Activated naive CD4-positive, alpha-beta T cell treated with anti-CD3 and anti-CD28 coated beads for 36 hours (primary cell): ENCODE measurements around the gene COX7A2L. TPM values are rescaled to one million over a fixed set of nuclear protein-coding genes. Genes with fewer than 3 reads are reported as not detected.
A peak's percentile ranks its signal among the peaks of the same experiment; 100 is the strongest.
"Not testable (repeated sequence)": the region's sequence is repeated elsewhere in the genome, so short reads cannot be mapped to it uniquely, and the experiment has no call there.

Source experiments
- CTCF ChIA-PET: fragments of 350-600 bp; sonication (Branson Sonifier 250); formaldehyde crosslinking; loops from one replicate; lab custom pipeline; 2021; ENCODE audit warnings: antibody characterized with exemption; lab: Charles Lee
- DNase-seq: peaks from one replicate; pipeline ENCODE4 v3.0.0-alpha.2; 2020
- H3K27ac Mint-ChIP-seq: one replicate; pipeline ENCODE4 v1.8.0; 2021; ENCODE audit warnings: mild to moderate bottlenecking, mixed read lengths
- H3K27me3 Mint-ChIP-seq: one replicate; pipeline ENCODE4 v1.8.0; 2021; ENCODE audit warnings: low read depth, mixed read lengths
- H3K36me3 Mint-ChIP-seq: one replicate; pipeline ENCODE4 v1.8.0; 2021; ENCODE audit warnings: low read depth, mixed read lengths
- H3K4me1 Mint-ChIP-seq: one replicate; pipeline ENCODE4 v1.8.0; 2021; ENCODE audit warnings: low read depth, mixed read lengths
- H3K4me3 Mint-ChIP-seq: one replicate; pipeline ENCODE4 v1.8.0; 2021; ENCODE audit warnings: mild to moderate bottlenecking, moderate library complexity, mixed read lengths
- H3K9me3 Mint-ChIP-seq: one replicate; pipeline ENCODE4 v1.8.0; 2021; ENCODE audit warnings: mixed read lengths
- intact Hi-C: fragments of 100-400 bp; cut with micrococcal nuclease; formaldehyde crosslinking; loops from one replicate; pipeline ENCODE4 v1.15.1; 2023
- total RNA-seq, 2 experiments: library from RNA; stranded (reverse); gene quantifications; one replicate each; pipeline ENCODE4 v1.2.3, GENCODE V29; 2021

The COX7A2L gene, protein sequence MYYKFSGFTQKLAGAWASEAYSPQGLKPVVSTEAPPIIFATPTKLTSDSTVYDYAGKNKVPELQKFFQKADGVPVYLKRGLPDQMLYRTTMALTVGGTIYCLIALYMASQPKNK
- total RNA-seq = 100 to 1,000 TPM; 150 to 152 TPM

DNA sequence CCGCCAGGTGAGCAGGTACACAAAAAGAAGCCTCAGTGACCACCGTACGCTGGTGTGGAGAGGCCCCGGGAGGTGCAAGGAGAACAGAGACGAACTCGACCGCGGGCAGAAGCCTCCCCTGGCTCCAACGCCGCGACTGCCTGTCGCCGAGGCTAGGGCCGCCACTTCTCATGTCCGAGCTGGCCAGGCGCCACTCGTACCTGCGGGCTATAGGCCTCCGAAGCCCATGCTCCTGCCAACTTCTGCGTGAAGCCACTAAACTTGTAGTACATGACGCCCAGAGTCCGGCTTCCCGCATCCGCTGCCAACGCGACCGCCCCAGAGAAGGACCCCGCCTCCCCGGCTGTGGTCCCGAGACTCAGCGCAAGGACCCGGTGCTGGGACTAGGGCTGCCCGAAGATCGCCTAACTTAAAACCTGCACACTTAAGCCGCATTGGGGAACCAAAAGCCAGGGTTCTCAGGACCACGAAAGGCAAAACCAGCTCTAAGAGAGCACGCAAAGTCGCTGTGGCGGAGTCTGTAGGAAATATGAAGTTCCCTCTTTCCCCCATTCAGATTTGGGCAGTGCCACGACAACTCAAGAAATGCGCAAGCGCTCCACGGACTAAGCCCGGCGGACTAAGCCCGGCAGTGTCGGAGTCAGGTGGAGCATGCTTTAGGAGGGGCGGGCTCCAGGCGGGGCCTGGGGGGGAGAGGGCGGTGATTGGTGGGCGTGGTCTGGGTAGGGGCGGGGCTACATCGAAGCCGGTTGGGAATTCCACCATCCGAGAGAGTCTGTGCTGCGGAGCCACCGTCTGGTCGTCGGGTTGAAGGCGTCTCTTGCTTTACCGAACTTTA, at the start of gene COX7A2L:
TSS of gene COX7A2L (minus strand) at position 328 of the 838 bp plus-strand sequence. CDS start at position 272, 56 bp downstream.
- intact Hi-C loops = loop anchor here (1.0 to 10.0 kb wide), 20 partner anchors 33 to 814 kb away; partner anchors contain the start of genes EML4 and MTA3
- H3K9me3 Mint-ChIP-seq = no peaks in the 10 kb centered on the region
- H3K36me3 Mint-ChIP-seq = peaks cover 8% of the 10 kb centered on the region
- peaks cover 42% of the 10 kb centered on the region for H3K4me1 Mint-ChIP-seq
- H3K4me3 Mint-ChIP-seq = peak within 1 kb of the TSS; percentile 83
- no peaks in the 10 kb centered on the region for H3K27me3 Mint-ChIP-seq
- CTCF ChIA-PET = interaction anchor here (1.2 to 2.2 kb wide), 4 partner anchors 32 to 271 kb away, joined by 5 to 7 read pairs (median 6); no protein-coding TSS in a partner anchor
- DNase-seq = peak; percentile 98
- H3K27ac Mint-ChIP-seq = peak within 1 kb of the TSS; percentile 98

DNA sequence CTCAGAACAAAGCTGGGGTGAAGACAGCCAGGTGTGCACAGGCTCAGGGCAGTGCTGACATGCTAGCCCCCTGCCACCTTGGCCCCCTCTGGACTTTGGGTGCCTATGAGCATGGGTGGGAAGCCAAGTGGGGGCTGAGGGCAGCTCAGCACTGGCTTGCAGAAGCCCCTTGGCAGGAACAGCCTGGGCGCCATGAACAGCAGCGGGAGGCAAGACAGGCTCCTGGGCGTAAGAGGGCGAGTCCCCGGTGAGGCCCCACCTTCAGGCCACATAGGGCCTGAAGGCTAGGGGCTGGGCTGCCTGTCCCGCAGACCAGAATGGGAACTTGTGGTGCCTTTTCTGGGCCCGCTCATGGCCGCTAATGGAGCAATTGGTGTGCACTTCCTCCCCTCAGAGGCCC, 47.0 kb upstream of the COX7A2L start:
- CTCF ChIA-PET = interaction anchor here (0.6 kb wide), 1 partner anchor 39 kb away, joined by 3 read pairs; no protein-coding TSS in a partner anchor

DNA sequence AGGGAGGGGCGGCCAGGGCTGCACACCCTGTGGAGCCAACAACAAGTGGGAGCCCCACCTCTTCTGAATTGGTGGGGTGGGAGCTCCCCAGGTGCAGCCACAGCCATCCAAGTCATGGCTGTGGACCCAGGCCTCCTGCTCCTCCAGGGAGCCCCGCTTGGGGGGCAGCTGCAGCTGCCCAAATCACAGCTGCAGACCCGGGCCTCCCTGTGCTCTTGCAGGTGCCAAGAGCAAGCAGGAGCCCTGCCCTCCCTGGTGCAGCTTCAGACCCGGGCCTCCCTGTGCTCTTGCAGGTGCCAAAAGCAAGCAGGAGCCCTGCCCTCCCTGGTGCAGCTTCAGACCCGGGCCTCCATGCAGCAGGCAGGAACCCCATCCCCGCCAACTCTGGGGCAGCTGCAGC, 46.5 kb upstream of the COX7A2L start:
- H3K27ac Mint-ChIP-seq = no peak overlapping the region
- no peaks in the 10 kb centered on the region for H3K4me1 Mint-ChIP-seq
- CTCF ChIA-PET = no interaction called here
- H3K4me3 Mint-ChIP-seq = no peak overlapping the region
- intact Hi-C loops = no loop called here
- H3K27me3 Mint-ChIP-seq = no peaks in the 10 kb centered on the region
- H3K9me3 Mint-ChIP-seq = no peaks in the 10 kb centered on the region
- DNase-seq = no peak
- H3K36me3 Mint-ChIP-seq = no peaks in the 10 kb centered on the region

More for the DNA sequence above, 47.0 kb upstream of the COX7A2L start:
- DNase-seq = no peak
- intact Hi-C loops = no loop called here
- Mint-ChIP-seq H3K4me1 (no peaks in the 10 kb centered on the region), H3K9me3 (no peaks in the 10 kb centered on the region), H3K4me3 (no peak overlapping the region), H3K36me3 (no peaks in the 10 kb centered on the region), H3K27me3 (no peaks in the 10 kb centered on the region), H3K27ac (no peak overlapping the region)

DNA sequence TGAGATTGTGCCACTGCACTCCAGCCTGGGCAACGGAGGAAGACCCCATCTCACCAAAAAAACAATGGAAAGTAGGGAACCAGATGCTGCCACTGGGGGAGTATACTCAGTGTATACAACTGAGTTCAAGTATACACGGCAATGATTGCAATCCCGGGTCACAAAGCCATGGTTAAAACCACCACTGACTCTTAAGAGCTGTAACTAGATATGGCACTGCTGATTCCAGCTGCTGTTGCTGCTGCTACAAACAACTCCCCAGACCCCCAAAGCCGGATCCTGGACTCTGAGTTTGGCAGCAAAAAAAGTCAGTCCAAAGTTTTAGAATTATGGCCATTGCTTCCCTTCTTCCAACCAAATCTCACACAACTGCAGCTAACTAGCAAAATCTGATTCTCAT, 43.7 kb upstream of the COX7A2L start:
- Mint-ChIP-seq H3K4me3 (no peak overlapping the region), H3K36me3 (no peaks in the 10 kb centered on the region), H3K27me3 (no peaks in the 10 kb centered on the region), H3K4me1 (no peaks in the 10 kb centered on the region), H3K9me3 (no peaks in the 10 kb centered on the region), H3K27ac (no peak overlapping the region)
- CTCF ChIA-PET = interaction anchor here (0.8 kb wide), 1 partner anchor 14 kb away, joined by 3 read pairs; no protein-coding TSS in a partner anchor
- intact Hi-C loops = no loop called here
- no peak for DNase-seq

DNA sequence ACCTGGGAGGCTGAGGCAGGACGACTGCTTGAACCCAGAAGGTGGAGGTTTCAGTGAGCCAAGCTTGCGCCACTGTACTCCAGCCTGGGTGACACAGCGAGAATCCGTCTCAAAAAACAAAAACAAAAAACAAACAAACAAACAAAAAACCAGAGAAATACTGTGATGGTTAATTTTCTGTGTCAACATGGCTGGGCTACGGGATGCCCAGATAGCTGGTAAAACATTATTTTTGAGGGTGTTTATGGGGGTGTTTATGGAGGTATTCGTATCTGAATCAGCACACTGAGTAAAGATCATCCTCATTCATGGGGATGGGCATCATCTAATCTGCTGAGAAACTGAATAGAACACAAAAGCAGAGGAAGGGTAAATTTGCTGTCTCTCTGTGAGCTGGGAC, 40.8 kb upstream of the COX7A2L start:
- Mint-ChIP-seq H3K9me3 (no peaks in the 10 kb centered on the region), H3K4me3 (no peak overlapping the region), H3K4me1 (no peaks in the 10 kb centered on the region), H3K27ac (no peak overlapping the region), H3K36me3 (no peaks in the 10 kb centered on the region), H3K27me3 (no peaks in the 10 kb centered on the region)
- CTCF ChIA-PET = no interaction called here
- intact Hi-C loops = no loop called here
- no peak for DNase-seq

DNA sequence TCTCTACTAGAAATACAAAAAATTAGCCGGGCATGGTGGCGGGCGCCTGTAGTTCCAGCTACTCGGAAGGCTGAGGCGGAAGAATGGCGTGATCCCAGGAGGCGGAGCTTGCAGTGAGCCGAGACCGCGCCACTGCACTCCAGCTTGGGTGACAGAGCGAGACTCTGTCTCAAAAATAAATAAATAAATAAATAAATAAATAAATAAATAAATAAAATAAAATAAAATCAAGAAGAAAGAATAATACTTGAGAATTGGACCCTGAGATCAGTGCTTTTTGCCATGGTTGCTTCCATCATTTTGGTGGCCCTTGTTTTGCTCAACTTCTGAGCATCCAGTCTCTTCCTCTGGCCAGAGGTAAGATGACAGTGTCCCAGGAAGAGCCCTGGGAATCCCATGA, 37.0 kb upstream of the COX7A2L start:
- CTCF ChIA-PET = not testable (repeated sequence)

DNA sequence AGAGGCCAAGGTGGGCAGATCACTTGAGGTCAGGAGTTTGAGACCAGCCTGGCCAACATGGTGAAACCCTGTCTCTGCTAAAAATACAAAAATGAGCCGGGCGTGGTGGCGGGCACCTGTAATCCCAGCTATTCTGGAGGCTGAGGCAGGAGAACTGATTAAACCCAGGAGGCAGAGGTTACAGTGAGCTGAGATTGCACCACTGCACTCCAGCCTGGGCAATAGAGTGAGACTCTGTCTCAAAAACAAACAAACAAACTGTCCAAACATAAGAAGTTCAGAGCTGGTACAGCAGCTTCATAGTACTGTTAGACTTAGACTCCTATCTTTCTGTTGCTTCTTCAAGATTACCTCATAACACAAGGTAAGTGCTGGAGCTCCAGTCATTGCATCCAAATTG, 32.3 kb upstream of the COX7A2L start:
- DNase-seq, H3K36me3 Mint-ChIP-seq, H3K27ac Mint-ChIP-seq, H3K4me3 Mint-ChIP-seq, intact Hi-C loops, H3K27me3 Mint-ChIP-seq, H3K4me1 Mint-ChIP-seq, H3K9me3 Mint-ChIP-seq: not testable (repeated sequence)
- CTCF ChIA-PET = interaction anchor here (0.7 kb wide), 1 partner anchor 15 kb away, joined by 3 read pairs; no protein-coding TSS in a partner anchor

More for the DNA sequence above, 37.0 kb upstream of the COX7A2L start:
- DNase-seq, H3K4me1 Mint-ChIP-seq, H3K4me3 Mint-ChIP-seq, H3K27ac Mint-ChIP-seq, H3K9me3 Mint-ChIP-seq, H3K27me3 Mint-ChIP-seq, H3K36me3 Mint-ChIP-seq, intact Hi-C loops: not testable (repeated sequence)

DNA sequence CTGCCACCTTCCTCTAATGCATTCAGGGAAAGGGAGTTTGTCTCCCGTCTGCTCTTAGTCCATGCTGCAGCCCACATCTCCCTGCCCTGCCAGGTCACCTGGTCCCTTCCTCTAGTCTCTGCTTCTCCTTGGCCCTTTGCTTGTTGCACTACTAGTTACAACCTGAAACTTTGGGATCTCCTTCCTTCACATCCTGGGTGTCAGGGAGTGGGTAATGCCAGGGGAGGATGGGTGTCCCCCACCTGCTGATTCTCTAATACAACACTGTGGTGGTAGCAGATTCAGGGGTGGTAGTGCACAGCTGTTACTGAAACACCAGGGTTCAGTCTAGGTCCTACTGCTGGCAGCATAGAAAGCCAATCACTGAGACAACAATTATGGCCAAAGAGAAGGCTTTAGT, 31.2 kb upstream of the COX7A2L start:
- H3K27ac Mint-ChIP-seq = no peak overlapping the region
- no peak overlapping the region for H3K4me3 Mint-ChIP-seq
- no peaks in the 10 kb centered on the region for H3K27me3 Mint-ChIP-seq
- CTCF ChIA-PET = no interaction called here
- H3K9me3 Mint-ChIP-seq = no peaks in the 10 kb centered on the region
- no peaks in the 10 kb centered on the region for H3K4me1 Mint-ChIP-seq
- H3K36me3 Mint-ChIP-seq = no peaks in the 10 kb centered on the region
- intact Hi-C loops = no loop called here
- no peak for DNase-seq

DNA sequence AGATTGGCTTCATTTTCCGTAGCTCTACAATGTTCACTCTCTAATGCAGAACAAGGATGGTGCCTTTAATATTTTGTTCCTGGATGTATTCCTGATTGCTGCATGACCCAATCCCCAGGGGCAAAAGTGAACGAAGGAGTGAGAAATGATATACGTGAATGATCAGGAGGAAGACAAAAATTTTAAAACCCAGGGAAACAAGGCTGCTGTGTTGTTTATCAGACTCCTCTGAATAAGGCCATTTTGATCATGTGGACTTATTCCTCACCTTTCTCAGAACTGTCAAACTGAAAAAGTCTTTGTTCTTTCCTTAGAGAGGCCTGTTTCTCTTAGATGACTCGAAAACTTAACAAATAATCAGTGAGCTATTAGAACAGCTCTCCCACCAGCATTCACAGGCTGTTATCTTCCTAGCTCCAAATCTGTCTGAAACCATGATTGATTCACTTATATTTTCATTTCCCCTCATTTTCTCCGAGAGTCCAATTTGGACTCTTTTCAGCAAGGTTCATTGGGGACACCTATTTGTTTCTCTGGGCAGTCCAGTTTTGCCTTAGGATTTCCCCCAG, 29.5 kb upstream of the COX7A2L start:
- H3K4me3 Mint-ChIP-seq = no peak overlapping the region
- no peaks in the 10 kb centered on the region for H3K4me1 Mint-ChIP-seq
- CTCF ChIA-PET = interaction anchor here (0.6 to 0.9 kb wide), 4 partner anchors 15 to 288 kb away, joined by 3 read pairs; no protein-coding TSS in a partner anchor
- no peaks in the 10 kb centered on the region for H3K36me3 Mint-ChIP-seq
- H3K9me3 Mint-ChIP-seq = no peaks in the 10 kb centered on the region
- intact Hi-C loops = no loop called here
- no peak overlapping the region for H3K27ac Mint-ChIP-seq
- H3K27me3 Mint-ChIP-seq = no peaks in the 10 kb centered on the region
- no peak for DNase-seq

DNA sequence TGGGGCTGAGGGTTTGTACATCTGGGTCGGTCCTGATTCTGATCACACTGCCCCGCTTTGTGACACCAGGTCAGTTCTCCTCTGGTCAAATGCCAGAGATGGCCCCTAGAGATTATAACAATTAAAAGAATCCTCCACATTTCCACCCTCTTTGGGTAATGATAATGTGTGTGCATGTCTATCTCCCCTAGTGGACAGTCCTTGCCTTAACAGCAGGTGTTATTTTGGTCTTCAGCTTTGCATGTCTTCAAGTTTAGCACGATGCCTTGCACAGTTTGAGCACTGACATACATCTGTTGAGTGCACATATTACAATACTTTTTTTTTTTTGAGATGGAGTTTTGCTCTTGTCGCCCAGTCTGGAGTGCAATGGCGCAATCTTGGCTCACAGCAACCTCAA, 25.7 kb upstream of the COX7A2L start:
- Mint-ChIP-seq H3K4me1 (no peaks in the 10 kb centered on the region), H3K36me3 (no peaks in the 10 kb centered on the region), H3K9me3 (no peaks in the 10 kb centered on the region), H3K27me3 (no peaks in the 10 kb centered on the region), H3K4me3 (no peak overlapping the region), H3K27ac (no peak overlapping the region)
- intact Hi-C loops = no loop called here
- CTCF ChIA-PET = interaction anchor here (0.6 to 1.2 kb wide), 4 partner anchors 28 to 303 kb away, joined by 3 to 5 read pairs (median 3); no protein-coding TSS in a partner anchor
- DNase-seq = no peak

DNA sequence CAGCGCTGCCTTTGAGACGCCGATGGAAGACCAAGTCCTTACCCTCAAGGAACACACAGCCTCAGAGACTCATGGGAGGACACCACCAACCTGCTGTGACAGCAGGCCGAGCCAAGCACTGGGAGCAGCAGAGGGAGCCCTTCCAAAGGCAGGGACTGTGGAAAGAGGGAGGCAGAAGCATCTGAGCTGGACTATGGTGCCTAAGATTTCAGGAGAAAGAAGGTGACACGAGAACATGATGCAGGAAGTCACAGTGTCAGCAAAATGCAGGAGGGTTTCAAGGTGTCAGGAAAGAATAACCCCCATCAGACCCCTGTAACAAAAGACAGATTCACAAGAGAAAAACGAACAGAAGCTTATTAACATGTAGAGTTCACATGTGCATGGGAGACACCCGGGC, 24.2 kb upstream of the COX7A2L start:
- intact Hi-C loops = no loop called here
- DNase-seq = no peak
- H3K9me3 Mint-ChIP-seq = no peaks in the 10 kb centered on the region
- no peak overlapping the region for H3K4me3 Mint-ChIP-seq
- CTCF ChIA-PET = interaction anchor here (0.6 to 1.4 kb wide), 2 partner anchors 21 to 74 kb away, joined by 3 to 4 read pairs; no protein-coding TSS in a partner anchor
- H3K36me3 Mint-ChIP-seq = no peaks in the 10 kb centered on the region
- no peaks in the 10 kb centered on the region for H3K27me3 Mint-ChIP-seq
- no peaks in the 10 kb centered on the region for H3K4me1 Mint-ChIP-seq
- H3K27ac Mint-ChIP-seq = no peak overlapping the region

DNA sequence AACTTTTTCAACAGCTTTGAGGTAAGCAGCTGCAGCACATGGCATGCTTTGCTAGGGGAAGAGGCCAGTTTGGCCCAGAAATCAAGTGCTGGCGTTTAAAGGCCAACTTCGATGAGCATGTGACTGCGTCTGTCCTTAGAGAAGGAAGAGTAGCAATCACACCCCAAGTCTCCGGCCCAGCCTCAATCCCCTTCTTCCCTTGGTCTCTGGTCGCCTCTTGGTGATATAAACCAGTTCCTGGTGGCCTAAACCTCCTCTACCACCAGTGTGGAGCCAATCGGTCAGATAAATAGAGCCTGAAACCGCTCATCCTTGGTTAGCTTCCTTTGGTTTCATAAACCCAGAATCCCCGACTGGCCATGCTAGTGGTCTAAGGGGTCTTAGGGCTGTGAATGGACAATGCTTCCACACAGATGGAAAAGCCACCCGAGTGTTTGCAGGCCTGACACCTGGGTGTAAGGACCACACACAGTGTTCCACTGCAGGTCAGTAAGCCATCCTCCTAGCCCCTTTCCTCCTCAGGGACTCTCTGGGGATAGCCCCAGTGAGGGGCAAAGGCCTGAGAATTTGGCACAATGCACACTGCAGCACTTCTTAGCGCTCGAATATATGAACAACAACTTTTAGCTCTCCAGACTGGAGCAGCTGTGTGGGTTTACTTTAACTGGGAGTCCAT, 23.0 kb upstream of the COX7A2L start:
- H3K27me3 Mint-ChIP-seq = no peaks in the 10 kb centered on the region
- DNase-seq = no peak
- H3K36me3 Mint-ChIP-seq = no peaks in the 10 kb centered on the region
- no peak overlapping the region for H3K4me3 Mint-ChIP-seq
- no peaks in the 10 kb centered on the region for H3K4me1 Mint-ChIP-seq
- intact Hi-C loops = no loop called here
- H3K9me3 Mint-ChIP-seq = no peaks in the 10 kb centered on the region
- no peak overlapping the region for H3K27ac Mint-ChIP-seq
- CTCF ChIA-PET = interaction anchor here (0.7 kb wide), 1 partner anchor 139 kb away, joined by 3 read pairs; no protein-coding TSS in a partner anchor
